Motor neuron (in vitro differentiated cells): Measurements from ENCODE around the gene TRAPPC2B. TPM values are rescaled to one million over a fixed set of nuclear protein-coding genes. Genes with fewer than 3 reads are reported as not detected.
"Not testable (repeated sequence)": the region's sequence is repeated elsewhere in the genome, so short reads cannot be mapped to it uniquely, and the experiment has no call there.

Source experiments
- ATAC-seq, 8 experiments: fragments of 200-7000 bp; cut with Tn5 transposase; replicated peaks in 6 of 8; 2 replicates each; pipeline ENCODE4 v1.8.0; 2021; ENCODE audit warnings: mild to moderate bottlenecking in 8 of 8, moderate library complexity in 8 of 8
- H3K27ac ChIP-seq, 2 donors: fragments of 250-450 bp; sonication (Bioruptor Pico); 2 replicates each; pipeline ENCODE4 v1.9.0; 2021; ENCODE audit warnings: antibody characterized with exemption in 2 of 2, mild to moderate bottlenecking in 2 of 2, moderate library complexity in 1 of 2
- H3K4me1 ChIP-seq, 2 donors: fragments of 250-450 bp; sonication (Bioruptor Pico); replicated peaks in 1 of 2; 2 replicates each; pipeline ENCODE4 v1.6.1; 2021; ENCODE audit warnings: antibody characterized with exemption in 2 of 2, mild to moderate bottlenecking in 2 of 2, moderate library complexity in 1 of 2
- H3K4me3 ChIP-seq, 5 donors: fragments of 250-450 bp; sonication (Bioruptor Pico); 2 replicates each; pipeline ENCODE4 v1.9.0; 2021; ENCODE audit warnings: antibody characterized with exemption in 5 of 5, mild to moderate bottlenecking in 5 of 5, moderate library complexity in 4 of 5
- WGBS, 10 experiments: fragments of 450-650 bp; shearing (Covaris generic); methylation state at CpG; one replicate each; pipeline ENCODE4 v1.0.0; 2022; 5-methylcytosine and 5-hydroxymethylcytosine counted together
- in situ Hi-C, 9 experiments: fragments of 400-800 bp; cut with MboI; loops; one replicate each; pipeline ENCODE4 v1.15.0; 2021; ENCODE audit warnings: low sequenced_read_pairs in 9 of 9, low pct_unique_long_range_greater_than_20kb in 2 of 9; ENCODE audit not compliant: unreplicated experiment in 9 of 9
- total RNA-seq, 8 experiments: library from RNA; unstranded; fragments of 300-600 nt; gene quantifications; 2 replicates each; pipeline versions ENCODE4 v1.2.3 to v1.2.4, GENCODE V29; 2022

TRAPPC2B gene
- total RNA-seq, 8 experiments from 2014 or later, result 10.3 to 33.5 (median 24.1) TPM

GRCh38 chr19:57350877-57351805, 12.2 kb upstream of the TRAPPC2B start, which contains the start of gene ZNF304:
TSS of gene ZNF304 (plus strand) at chr19:57351271. CDS start at chr19:57351665, 394 bp downstream.
- peak within 1 kb of the TSS; percentile 53 to 64 for H3K27ac ChIP-seq
- peak within 1 kb of the TSS; percentile 84 to 93 (median 89) for H3K4me3 ChIP-seq
- in situ Hi-C loops, result no loop called here
- ATAC-seq, result peak; percentile 91 to 100 (median 100)
- peaks cover 7 to 14% of the 10 kb centered on the region in 2 donors for H3K4me1 ChIP-seq
- WGBS, 10 experiments, result 0 to 5% (median 0%) methylated on average over 1 to 27 of the region's 57 CpGs; no CpG with 5 or more reads in 5 of the 10 experiments

DNA sequence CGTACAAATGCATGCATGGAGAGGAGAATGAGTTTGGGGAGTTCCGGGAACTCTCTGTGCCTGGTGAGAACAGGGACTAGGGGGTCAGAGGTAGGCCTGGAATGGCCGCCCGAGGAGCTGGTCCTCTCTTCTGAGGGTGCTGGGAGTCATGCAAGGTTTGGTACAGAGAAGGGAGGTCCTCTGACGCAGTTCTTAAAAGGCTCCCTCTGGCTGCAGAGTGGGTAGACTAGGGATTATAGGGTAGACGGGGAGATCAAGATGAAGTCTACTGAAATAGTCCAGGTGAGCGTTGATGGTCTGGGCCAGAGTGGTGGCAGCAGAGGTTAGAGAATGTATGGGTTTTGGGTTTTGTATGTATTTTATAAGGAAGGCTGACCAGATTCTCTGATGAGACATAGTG, 11.5 kb upstream of the TRAPPC2B start:
- Histone ChIP-seq H3K4me3 (peak overlapping the region; percentile 84 to 93 (median 89)), H3K4me1 (peaks cover 7 to 14% of the 10 kb centered on the region in 2 donors), H3K27ac (peak overlapping the region in 1 of 2 donors; percentile 53)
- peak in 3 of 8 experiments; percentile 1 to 16 (median 13) for ATAC-seq
- 0 to 60% (median 13%) methylated on average over 1 to 6 of the region's 7 CpGs; no CpG with 5 or more reads in 2 of the 10 experiments for WGBS, 10 experiments
- in situ Hi-C loops, result no loop called here

DNA sequence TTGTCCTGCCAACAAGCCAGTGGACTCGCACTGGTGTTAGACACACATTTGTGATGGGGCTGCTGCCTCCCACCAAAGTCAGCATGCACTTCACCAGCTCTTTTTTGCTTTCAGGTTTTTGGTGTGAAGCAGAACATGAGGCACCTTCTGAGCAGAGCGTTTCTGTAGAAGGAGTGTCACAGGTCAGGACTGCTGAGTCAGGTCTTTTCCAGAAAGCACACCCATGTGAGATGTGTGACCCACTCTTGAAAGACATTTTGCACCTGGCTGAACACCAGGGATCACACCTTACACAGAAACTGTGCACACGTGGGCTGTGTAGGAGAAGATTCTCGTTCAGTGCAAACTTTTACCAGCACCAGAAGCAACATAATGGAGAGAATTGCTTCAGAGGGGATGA, 7.4 kb upstream of the TRAPPC2B start:
- Histone ChIP-seq H3K27ac (no peak overlapping the region), H3K4me1 (peaks cover 7 to 12% of the 10 kb centered on the region in 2 donors), H3K4me3 (no peak overlapping the region)
- in situ Hi-C loops, result no loop called here
- no peak for ATAC-seq
- WGBS, 10 experiments, result 72 to 100% (median 90%) methylated on average over 1 to 3 of the region's 4 CpGs; no CpG with 5 or more reads in 5 of the 10 experiments

DNA sequence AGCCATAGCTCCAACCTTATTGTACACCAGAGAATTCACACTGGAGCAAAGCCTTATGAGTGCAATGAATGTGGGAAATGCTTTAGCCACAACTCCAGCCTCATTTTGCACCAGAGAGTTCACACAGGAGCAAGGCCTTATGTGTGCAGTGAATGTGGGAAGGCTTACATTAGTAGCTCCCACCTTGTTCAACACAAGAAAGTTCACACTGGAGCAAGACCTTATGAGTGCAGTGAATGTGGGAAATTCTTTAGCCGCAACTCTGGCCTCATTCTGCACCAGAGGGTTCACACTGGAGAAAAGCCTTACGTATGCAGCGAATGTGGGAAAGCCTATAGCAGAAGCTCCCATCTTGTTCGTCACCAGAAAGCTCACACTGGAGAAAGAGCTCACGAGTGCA, 5.9 kb upstream of the TRAPPC2B start:
- Histone ChIP-seq H3K4me3 (no peak overlapping the region), H3K4me1 (peaks cover 4 to 6% of the 10 kb centered on the region in 2 donors), H3K27ac (no peak overlapping the region)
- ATAC-seq, result no peak
- in situ Hi-C loops, result no loop called here
- 85 to 100% (median 100%) methylated on average over 1 to 5 of the region's 5 CpGs; no CpG with 5 or more reads in 1 of the 10 experiments for WGBS, 10 experiments

DNA sequence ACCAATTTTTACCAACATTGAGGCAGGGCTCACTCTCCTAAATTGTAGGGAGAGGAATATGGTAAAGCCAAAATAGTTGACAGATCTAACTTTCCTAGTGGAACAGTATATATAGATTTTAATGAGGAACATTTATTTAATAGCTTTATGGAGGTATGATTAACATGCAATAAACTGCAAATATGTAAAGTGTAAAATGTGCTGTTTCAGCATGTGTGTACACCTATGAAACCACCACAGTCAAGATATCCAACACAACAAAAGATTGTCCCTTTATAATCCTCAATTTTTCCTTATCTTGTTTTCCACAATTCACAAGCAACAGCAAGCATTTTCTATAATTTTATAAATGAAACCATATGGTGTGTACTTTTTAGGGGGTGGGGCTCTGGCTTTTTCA, 4.1 kb upstream of the TRAPPC2B start:
- in situ Hi-C loops, result no loop called here
- Histone ChIP-seq H3K4me3 (no peak overlapping the region), H3K27ac (no peak overlapping the region), H3K4me1 (peaks cover 0 to 3% of the 10 kb centered on the region in 2 donors)
- no peak for ATAC-seq

GRCh38 chr19:57362419-57362818, 932 bp upstream of the TRAPPC2B start:
- peak overlapping the region; percentile 37 to 90 (median 76) for H3K4me3 ChIP-seq
- 57 to 100% (median 80%) methylated on average over 1 to 2 of the region's 2 CpGs; no CpG with 5 or more reads in 3 of the 10 experiments for WGBS, 10 experiments
- in situ Hi-C loops, result no loop called here
- H3K4me1 ChIP-seq, result peaks cover 5 to 6% of the 10 kb centered on the region in 2 donors
- peak overlapping the region; percentile 81 to 87 for H3K27ac ChIP-seq
- ATAC-seq, result no peak

DNA sequence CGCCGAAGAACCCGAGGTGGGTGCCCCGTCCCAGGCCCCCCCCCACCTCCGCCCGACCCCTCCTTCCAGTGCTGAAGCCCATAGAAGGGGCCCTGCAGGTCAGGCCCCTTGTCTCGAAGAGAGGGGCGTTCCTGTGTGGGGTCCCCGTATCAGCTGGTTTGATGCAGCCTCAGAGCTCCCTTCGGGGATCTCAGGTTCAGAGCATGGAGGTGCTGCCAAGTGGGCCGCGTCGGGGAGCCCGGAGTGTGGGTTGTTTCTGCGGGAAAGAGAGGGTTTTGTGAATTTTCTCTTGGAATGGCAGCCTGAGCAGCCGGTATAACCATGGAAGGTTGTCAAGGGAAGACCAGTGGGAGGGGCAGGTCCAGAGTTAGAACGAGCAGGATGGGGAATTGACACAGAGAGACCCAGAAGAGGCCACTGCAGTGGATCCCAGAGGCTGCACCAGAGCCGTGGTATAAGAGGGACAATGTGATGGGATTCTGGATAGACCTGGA, 384 bp downstream of the TRAPPC2B start:
- Histone ChIP-seq H3K27ac (peak overlapping the region; percentile 81 to 93), H3K4me3 (peak overlapping the region; percentile 56 to 90 (median 76)), H3K4me1 (peaks cover 5 to 6% of the 10 kb centered on the region in 2 donors)
- 0 to 2% (median 0%) methylated on average over 1 to 6 of the region's 18 CpGs; no CpG with 5 or more reads in 2 of the 10 experiments for WGBS, 10 experiments
- in situ Hi-C loops, result no loop called here
- ATAC-seq, result peak in 2 of 8 experiments; percentile 6 to 12

DNA sequence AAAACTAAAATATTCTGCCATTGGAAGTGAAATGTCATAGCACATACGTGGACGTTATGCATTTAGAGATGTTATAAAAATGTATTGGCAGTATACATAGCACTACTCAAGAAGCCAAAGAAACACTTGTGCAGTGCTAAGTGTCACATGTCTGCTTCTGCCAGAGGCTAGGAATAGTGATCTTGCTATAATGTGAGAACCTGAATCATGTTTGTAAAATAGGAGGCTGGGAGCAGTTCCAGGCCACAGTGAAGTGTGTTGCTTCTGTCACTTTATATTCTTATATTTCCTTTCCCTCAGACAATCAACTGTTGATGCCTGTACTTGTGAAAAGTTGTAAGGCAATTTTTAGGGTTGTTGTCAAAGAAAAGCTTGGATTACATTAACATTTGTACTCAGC, 3.4 kb downstream of the TRAPPC2B start:
- H3K4me3 ChIP-seq, result no peak overlapping the region
- no peak for ATAC-seq
- in situ Hi-C loops, result no loop called here
- 69 to 100% (median 100%) methylated on average over 2 of the region's 2 CpGs; no CpG with 5 or more reads in 3 of the 10 experiments for WGBS, 10 experiments
- peaks cover 5 to 6% of the 10 kb centered on the region in 2 donors for H3K4me1 ChIP-seq
- H3K27ac ChIP-seq, result no peak overlapping the region

DNA sequence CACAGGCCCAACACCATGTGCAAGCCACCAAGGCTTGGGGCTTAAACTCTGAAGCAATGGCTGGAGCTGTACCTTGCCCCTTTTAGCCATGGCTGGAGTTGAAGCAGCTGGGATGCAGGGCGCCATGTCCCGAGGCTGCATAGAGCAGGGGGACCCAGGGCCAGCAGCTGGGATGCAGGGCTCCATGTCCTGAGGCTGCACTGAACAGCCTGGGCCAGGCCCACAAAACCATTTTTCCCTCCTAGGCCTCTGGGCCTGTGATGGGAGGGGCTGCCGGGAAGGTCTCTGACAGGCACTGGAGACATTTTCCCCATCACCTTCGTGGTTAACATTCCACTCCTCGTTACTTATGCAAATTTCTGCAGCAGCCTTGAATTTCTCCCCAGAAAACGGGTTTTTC, 10.8 kb downstream of the TRAPPC2B start:
- no peak for ATAC-seq
- H3K27ac ChIP-seq, result no peak overlapping the region
- in situ Hi-C loops, result no loop called here
- H3K4me3 ChIP-seq, result no peak overlapping the region
- no peaks in the 10 kb centered on the region for H3K4me1 ChIP-seq
- WGBS, 10 experiments, result 65 to 100% (median 87%) methylated on average over 2 to 5 of the region's 6 CpGs; no CpG with 5 or more reads in 2 of the 10 experiments

GRCh38 chr19:57374647-57375046, 11.3 kb downstream of the TRAPPC2B start:
- in situ Hi-C loops, H3K4me1 ChIP-seq, H3K27ac ChIP-seq, H3K4me3 ChIP-seq, ATAC-seq: not testable (repeated sequence)
- 80 to 100% (median 100%) methylated on average over 1 to 2 of the region's 2 CpGs; no CpG with 5 or more reads in 1 of the 10 experiments for WGBS, 10 experiments

DNA sequence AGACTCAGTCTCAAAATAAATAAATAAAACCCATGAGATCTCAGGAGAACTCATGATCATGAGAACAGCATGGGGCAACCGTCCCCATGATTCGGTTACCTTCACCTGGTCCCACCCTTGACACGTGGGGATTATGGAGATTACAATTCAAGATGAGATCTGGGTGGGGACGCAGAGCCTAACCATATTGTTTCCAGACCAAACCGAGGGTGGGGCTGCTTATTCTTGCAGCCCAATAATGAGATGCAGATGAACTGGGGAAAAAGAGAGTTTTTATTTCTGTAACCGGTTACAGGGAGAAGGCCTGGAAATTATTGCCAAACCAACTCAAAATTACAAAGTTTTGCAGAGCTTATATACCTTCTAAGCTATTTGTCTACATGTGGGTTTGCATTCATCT, 12.8 kb downstream of the TRAPPC2B start:
- H3K27ac ChIP-seq, result no peak overlapping the region
- H3K4me3 ChIP-seq, result no peak overlapping the region
- peak in 2 of 8 experiments; percentile 86 to 91 for ATAC-seq
- in situ Hi-C loops, result no loop called here
- no peaks in the 10 kb centered on the region for H3K4me1 ChIP-seq
- 0 to 100% (median 95%) methylated on average over 1 to 5 of the region's 6 CpGs; no CpG with 5 or more reads in 5 of the 10 experiments for WGBS, 10 experiments

- no peak for ATAC-seq
- H3K4me1 ChIP-seq, result no peaks in the 10 kb centered on the region
- in situ Hi-C loops, result no loop called here
- H3K4me3 ChIP-seq, result no peak overlapping the region
- 17 to 94% (median 83%) methylated on average over 1 to 3 of the region's 3 CpGs; no CpG with 5 or more reads in 2 of the 10 experiments for WGBS, 10 experiments
- H3K27ac ChIP-seq, result no peak overlapping the region
Measured at GRCh38 chr19:57377498-57378146, 14.3 kb downstream of the TRAPPC2B start.

GRCh38 chr19:57380923-57381322, 17.6 kb downstream of the TRAPPC2B start:
- H3K4me3 ChIP-seq, result no peak overlapping the region
- ATAC-seq, result peak in 2 of 8 experiments; percentile 77 to 80
- H3K27ac ChIP-seq, result no peak overlapping the region
- H3K4me1 ChIP-seq, result no peaks in the 10 kb centered on the region
- in situ Hi-C loops, result no loop called here
